Sigmoid colon (tissue), 3 donors: ENCODE data around the gene NTN3.

Experiments used
- POLR2A ChIP-seq, 2 donors: fragments of 450-650 bp; IDR thresholded peaks; one replicate each; pipeline ENCODE4 v1.6.1; 2016; ENCODE audit warnings: antibody characterized with exemption in 2 of 2, mild to moderate bottlenecking in 2 of 2, moderate library complexity in 2 of 2
- TF ChIP-seq, protein P1 (sequence below), 4 experiments: fragments of 450-650 bp in 3 of 4; fragments of 200-600 bp in 1 of 4; IDR thresholded peaks; one replicate each; pipeline ENCODE4 v1.5.1; 2016 to 2019; ENCODE audit warnings: antibody characterized with exemption in 4 of 4, mild to moderate bottlenecking in 3 of 4, moderate library complexity in 2 of 4

DNA sequence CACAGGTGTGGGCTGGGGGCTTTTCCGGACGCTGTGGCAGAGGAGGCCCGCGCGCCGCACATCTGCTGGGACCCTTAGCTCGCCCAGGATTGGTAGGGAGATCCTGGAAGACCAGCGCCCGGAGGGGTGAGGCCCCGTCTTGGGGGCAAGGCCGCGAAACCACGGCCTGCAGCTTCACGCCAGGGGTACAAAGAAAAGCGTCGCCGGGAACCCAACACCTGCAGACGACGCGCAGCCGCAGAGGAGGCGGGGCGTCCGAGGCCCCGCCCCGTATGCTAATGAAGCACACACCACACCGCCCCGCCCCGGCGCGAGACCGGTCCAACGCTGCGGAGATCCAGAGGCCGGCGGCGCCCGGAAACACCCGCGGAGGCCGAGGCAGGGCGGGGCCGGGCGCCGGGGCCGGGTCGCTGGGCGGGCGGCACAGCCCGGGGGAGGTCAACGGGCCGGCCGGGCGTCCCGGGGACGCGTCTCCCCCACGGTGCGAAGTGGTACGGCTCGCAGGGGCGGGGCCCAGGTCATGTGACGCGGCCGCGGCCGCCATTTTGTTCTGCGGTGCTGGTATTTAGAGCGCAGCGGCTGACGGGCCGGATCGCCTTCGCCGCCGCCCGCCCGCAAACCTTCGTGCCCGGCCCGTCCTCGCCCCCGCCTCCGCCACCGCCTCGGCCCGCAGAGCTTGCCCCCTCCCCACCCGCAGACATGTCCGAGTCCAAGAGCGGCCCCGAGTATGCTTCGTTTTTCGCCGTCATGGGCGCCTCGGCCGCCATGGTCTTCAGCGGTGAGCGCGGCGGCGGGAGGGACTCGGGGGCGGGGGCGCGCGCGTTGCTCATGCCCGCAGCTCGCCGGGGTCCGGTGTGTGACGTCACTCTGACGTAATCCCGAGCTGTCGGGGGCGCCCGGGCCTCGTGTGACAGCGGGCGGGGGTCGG lies 42.6 kb downstream of the NTN3 start, which contains the start of gene ATP6V0C:
- peak; percentile 79 to 80 for TF ChIP-seq POLR2A (IDR thresholded peaks at IDR 0.05)
- TF ChIP-seq, protein P1, sequence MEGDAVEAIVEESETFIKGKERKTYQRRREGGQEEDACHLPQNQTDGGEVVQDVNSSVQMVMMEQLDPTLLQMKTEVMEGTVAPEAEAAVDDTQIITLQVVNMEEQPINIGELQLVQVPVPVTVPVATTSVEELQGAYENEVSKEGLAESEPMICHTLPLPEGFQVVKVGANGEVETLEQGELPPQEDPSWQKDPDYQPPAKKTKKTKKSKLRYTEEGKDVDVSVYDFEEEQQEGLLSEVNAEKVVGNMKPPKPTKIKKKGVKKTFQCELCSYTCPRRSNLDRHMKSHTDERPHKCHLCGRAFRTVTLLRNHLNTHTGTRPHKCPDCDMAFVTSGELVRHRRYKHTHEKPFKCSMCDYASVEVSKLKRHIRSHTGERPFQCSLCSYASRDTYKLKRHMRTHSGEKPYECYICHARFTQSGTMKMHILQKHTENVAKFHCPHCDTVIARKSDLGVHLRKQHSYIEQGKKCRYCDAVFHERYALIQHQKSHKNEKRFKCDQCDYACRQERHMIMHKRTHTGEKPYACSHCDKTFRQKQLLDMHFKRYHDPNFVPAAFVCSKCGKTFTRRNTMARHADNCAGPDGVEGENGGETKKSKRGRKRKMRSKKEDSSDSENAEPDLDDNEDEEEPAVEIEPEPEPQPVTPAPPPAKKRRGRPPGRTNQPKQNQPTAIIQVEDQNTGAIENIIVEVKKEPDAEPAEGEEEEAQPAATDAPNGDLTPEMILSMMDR (IDR thresholded peaks at IDR 0.05), result no peak
